Pancreas (tissue), 10 donors: ENCODE measurements around the gene THSD7B. TPM values are rescaled to one million over a fixed set of nuclear protein-coding genes. Genes with fewer than 3 reads are reported as not detected.
A peak's percentile ranks its signal among the peaks of the same experiment; 100 is the strongest.

Experiments
- ATAC-seq, 4 donors: fragments of 200-7000 bp; cut with Tn5 transposase; one replicate each; pipeline versions ENCODE4 v1.8.0 to v1.9.1; 2020; ENCODE audit warnings: mild to moderate bottlenecking in 4 of 4, moderate library complexity in 4 of 4
- DNase-seq, 6 donors: peaks; one replicate each; pipeline ENCODE4 v3.0.0-alpha.2; 2020
- FAIRE-seq: peaks from 2 replicates; lab custom pipeline; 2012; peaks lifted over from hg19 to GRCh38; lab: Jason Lieb, UNC
- H3K27ac ChIP-seq, 4 donors: fragments of 200-600 bp; sonication (generic); 1 replicate in 3 of 4; 2 replicates in 1 of 4; pipeline versions ENCODE4 v1.5.0 to v1.8.0; 2020
- H3K27me3 ChIP-seq, 4 donors: fragments of 200-600 bp; one replicate each; pipeline ENCODE4 v1.8.0; 2021
- H3K36me3 ChIP-seq, 3 donors: fragments of 200-600 bp; sonication (generic) in 1 of 3; one replicate each; pipeline versions ENCODE4 v1.5.0 to v1.8.0; 2020 to 2021
- H3K4me1 ChIP-seq, 3 donors: fragments of 200-600 bp; one replicate each; pipeline ENCODE4 v1.8.0; 2021
- H3K4me3 ChIP-seq, 4 donors: fragments of 200-600 bp; sonication (generic) in 2 of 4; one replicate each; pipeline versions ENCODE4 v1.5.0 to v1.8.0; 2020 to 2021
- H3K9me3 ChIP-seq, 4 donors: fragments of 200-600 bp; one replicate each; pipeline ENCODE4 v1.8.0; 2021
- WGBS, 2 donors: extraction: QIAGEN DNeasy Blood & Tissue Kit; methylation state at CpG; one replicate each; pipeline ENCODE4 v1.1.7; 2013; 5-methylcytosine and 5-hydroxymethylcytosine counted together
- intact Hi-C, 3 donors: fragments of 100-400 bp; cut with DNase I; formaldehyde crosslinking; loops; one replicate each; pipeline versions ENCODE4 v1.11.1 to v1.14.2; 2022
- polyA plus RNA-seq, 2 donors: library from polyadenylated mRNA; stranded (reverse); fragments of 200-250 nt; gene quantifications; one replicate each; pipeline ENCODE4 v1.2.3, GENCODE V29; 2013
- total RNA-seq, 6 donors: library from RNA; stranded (reverse); fragmentation: NEBNext Ultra II Directional in 4 of 6; extraction: Animal tissue kit (Norgen Biotek cat#: 25700) in 4 of 6; gene quantifications; one replicate each; pipeline versions ENCODE4 v1.2.1 to v1.2.4, GENCODE V29; 2021 to 2023
- TF ChIP-seq, protein P1 (sequence below), 4 donors: fragments of 200-600 bp; sonication (generic) in 3 of 4; IDR thresholded peaks; one replicate each; pipeline versions ENCODE4 v1.5.0 to v1.8.0; 2021; ENCODE audit warnings: antibody characterized with exemption in 4 of 4
- donor health status: healthy with polysubstance abuse.
- donor health status: DM: no; HTN: no; CAD: no; lungs with moderate emphysema.
- donor health status: DM: no; HTN: no; CAD: no.
- donor health status: control.
- donor health status: control.
- donor health status: Bipolar disorder and iron deficiency.
- donor health status: DM: yes; HTN: yes; CAD: no.
- donor health status: DM: no; HTN: no; CAD: no.
- donor health status: DM: no; HTN: no; CAD: no.
- donor health status: DM: yes; HTN: yes; CAD: no.

THSD7B gene
- total and polyA plus RNA-seq, 8 donors = 0.02 to 0.18 (median 0.07) TPM; not detected in 4

DNA sequence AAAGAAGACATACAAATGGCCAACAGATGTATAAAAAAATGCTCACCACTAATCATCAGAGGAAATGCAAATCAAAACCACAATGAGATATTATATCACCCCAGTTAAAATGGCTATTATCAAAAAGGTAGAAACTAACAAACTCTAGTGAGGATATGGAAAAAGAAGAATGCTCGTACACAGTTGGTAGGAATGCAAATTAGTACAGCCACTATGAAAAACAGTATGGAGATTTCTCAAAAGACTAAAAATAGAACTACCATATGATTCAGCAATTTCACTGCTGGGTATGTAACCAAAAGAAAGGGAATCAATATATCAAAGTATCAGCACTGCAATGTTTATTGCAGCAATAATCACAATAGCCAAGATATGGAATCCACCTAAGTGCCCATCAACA lies 679.6 kb downstream of the THSD7B start:
- ATAC-seq (no peak), DNase-seq (no peak), FAIRE-seq (no peak)
- TF ChIP-seq, protein P1, sequence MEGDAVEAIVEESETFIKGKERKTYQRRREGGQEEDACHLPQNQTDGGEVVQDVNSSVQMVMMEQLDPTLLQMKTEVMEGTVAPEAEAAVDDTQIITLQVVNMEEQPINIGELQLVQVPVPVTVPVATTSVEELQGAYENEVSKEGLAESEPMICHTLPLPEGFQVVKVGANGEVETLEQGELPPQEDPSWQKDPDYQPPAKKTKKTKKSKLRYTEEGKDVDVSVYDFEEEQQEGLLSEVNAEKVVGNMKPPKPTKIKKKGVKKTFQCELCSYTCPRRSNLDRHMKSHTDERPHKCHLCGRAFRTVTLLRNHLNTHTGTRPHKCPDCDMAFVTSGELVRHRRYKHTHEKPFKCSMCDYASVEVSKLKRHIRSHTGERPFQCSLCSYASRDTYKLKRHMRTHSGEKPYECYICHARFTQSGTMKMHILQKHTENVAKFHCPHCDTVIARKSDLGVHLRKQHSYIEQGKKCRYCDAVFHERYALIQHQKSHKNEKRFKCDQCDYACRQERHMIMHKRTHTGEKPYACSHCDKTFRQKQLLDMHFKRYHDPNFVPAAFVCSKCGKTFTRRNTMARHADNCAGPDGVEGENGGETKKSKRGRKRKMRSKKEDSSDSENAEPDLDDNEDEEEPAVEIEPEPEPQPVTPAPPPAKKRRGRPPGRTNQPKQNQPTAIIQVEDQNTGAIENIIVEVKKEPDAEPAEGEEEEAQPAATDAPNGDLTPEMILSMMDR (IDR thresholded peaks at IDR 0.05) = no peak
- H3K36me3 ChIP-seq = no peaks in the 10 kb centered on the region
- 63 to 68% methylated on average over 1 of the region's 1 CpG for WGBS, 2 donors
- H3K27me3 ChIP-seq = no peaks in the 10 kb centered on the region
- H3K9me3 ChIP-seq = no peaks in the 10 kb centered on the region
- intact Hi-C loops = no loop called here
- no peak overlapping the region for H3K4me3 ChIP-seq
- no peaks in the 10 kb centered on the region for H3K4me1 ChIP-seq
- H3K27ac ChIP-seq = no peak overlapping the region

DNA sequence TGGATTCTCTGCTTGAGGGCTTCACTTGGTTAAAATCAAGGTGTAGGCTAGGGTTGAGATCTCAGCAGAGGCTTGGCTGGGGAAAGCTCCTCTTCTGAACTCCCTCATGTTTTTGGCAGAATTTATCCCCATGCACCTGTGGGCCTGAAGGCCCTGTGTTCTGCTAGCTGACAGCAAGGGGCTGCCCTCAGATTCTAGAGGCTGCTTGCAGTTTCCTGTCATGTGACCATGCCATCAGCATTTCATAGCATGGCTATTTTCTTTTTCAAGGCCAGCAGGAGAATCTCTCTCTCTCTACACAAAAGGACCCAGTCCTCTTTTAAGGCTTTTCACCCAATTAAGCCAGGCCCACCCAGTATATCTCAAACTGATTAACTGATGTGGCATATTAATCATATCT lies 684.1 kb downstream of the THSD7B start:
- DNase-seq = no peak
- H3K4me1 ChIP-seq = no peaks in the 10 kb centered on the region
- intact Hi-C loops = no loop called here
- no peaks in the 10 kb centered on the region for H3K27me3 ChIP-seq
- no peaks in the 10 kb centered on the region for H3K36me3 ChIP-seq
- no peak overlapping the region for H3K27ac ChIP-seq
- H3K4me3 ChIP-seq = no peak overlapping the region
- no peak for ATAC-seq
- no peak for FAIRE-seq
- TF ChIP-seq, protein P1 (IDR thresholded peaks at IDR 0.05) = no peak
- no peaks in the 10 kb centered on the region for H3K9me3 ChIP-seq

DNA sequence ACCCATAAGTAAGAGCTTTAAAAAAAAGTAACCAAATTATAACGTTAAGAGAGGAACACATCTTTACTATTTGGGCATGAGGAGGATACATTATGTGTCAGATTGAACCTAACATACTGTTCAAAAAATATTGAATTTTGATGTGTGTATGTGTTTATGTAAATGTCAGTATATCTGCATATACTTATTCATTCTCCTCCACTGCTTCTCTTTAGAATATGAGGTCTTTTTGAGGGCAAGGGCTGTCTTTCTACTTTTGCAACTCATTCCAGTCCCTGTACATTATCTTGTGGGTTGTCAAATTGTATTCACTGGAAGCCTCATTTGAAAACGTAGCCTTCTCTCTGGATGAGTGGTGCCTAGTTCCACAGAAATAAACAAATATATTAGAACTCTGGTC lies 689.5 kb downstream of the THSD7B start:
- intact Hi-C loops = no loop called here
- FAIRE-seq = no peak
- Histone ChIP-seq H3K27me3 (no peaks in the 10 kb centered on the region), H3K4me3 (no peak overlapping the region), H3K4me1 (no peaks in the 10 kb centered on the region), H3K36me3 (no peaks in the 10 kb centered on the region), H3K27ac (no peak overlapping the region), H3K9me3 (no peaks in the 10 kb centered on the region)
- TF ChIP-seq, protein P1 (IDR thresholded peaks at IDR 0.05) = no peak
- no peak for ATAC-seq
- WGBS, 2 donors = 27 to 50% methylated on average over 2 of the region's 2 CpGs
- DNase-seq = no peak

DNA sequence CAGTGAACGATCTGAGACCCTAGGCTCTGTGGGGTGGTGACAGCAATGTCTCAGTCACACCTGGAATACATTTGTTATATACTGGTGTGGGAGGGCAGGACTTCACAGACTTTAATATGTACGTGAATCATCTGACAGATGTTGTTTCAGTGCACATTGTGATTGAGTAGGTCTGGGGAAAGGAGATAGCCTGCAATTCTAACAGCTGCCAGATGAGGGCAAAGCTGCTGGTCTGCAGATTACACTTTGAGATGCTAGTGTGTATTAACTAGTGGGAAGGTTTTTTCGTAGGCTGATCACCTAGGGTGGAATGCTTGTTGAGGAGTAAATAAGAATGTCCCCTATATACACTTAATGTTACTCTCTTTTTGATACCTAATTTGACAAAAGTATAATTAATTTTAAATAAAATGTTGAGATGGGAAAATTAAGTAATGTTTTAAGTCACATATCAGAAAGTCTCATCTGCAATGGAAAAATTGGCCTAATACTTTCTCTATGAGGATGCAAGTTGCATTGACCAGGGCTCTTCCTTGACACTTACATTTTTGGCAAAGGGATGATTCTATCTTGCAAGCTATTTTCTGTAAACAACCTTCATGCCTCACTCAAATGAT lies 702.0 kb downstream of the THSD7B start:
- TF ChIP-seq, protein P1 (IDR thresholded peaks at IDR 0.05) = peak in 3 of 4 donors; percentile 6 to 39 (median 39)
- 23 to 25% methylated on average over 3 of the region's 3 CpGs for WGBS, 2 donors
- H3K4me1 ChIP-seq = no peaks in the 10 kb centered on the region
- no peak overlapping the region for H3K4me3 ChIP-seq
- H3K27me3 ChIP-seq = no peaks in the 10 kb centered on the region
- no peaks in the 10 kb centered on the region for H3K9me3 ChIP-seq
- no peak overlapping the region for H3K27ac ChIP-seq
- intact Hi-C loops = loop anchor here in 2 of 3 donors (5.0 to 10.0 kb wide), 2 partner anchors 367 to 370 kb away; no protein-coding TSS in a partner anchor
- DNase-seq = peak in 3 of 6 donors; percentile 8 to 39 (median 14)
- no peaks in the 10 kb centered on the region for H3K36me3 ChIP-seq
- FAIRE-seq = no peak
- ATAC-seq = peak in 3 of 4 donors; percentile 64 to 70 (median 67)

DNA sequence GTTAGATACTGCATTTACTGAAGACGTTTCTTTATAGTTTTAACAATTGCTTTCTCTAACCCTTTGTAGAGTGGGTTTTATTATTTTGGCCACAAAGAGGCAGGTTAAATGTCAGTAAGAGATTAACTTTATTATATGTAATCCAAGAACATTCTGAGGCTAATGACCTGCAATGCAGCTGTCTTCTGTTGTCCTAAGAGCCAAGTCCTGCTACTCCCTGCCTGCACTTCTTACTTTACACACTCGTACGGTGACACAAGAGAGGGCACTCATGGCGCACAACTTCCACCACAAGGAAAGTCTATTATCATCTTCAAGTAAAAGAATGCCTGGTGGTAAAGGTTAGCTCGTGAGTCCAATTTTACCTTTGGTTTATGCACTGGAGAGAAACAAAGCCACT lies 727.9 kb downstream of the THSD7B start:
- H3K27me3 ChIP-seq = no peaks in the 10 kb centered on the region
- H3K9me3 ChIP-seq = no peaks in the 10 kb centered on the region
- no peak for DNase-seq
- H3K4me3 ChIP-seq = no peak overlapping the region
- FAIRE-seq = no peak
- H3K27ac ChIP-seq = no peak overlapping the region
- WGBS, 2 donors = 38 to 46% methylated on average over 5 of the region's 5 CpGs
- intact Hi-C loops = no loop called here
- ATAC-seq = no peak
- H3K4me1 ChIP-seq = no peaks in the 10 kb centered on the region
- no peaks in the 10 kb centered on the region for H3K36me3 ChIP-seq
- TF ChIP-seq, protein P1 (IDR thresholded peaks at IDR 0.05) = no peak
